ENCODE data around the gene BMP2K. TPM values are rescaled to one million over a fixed set of nuclear protein-coding genes. Genes with fewer than 3 reads are reported as not detected.

BMP2K gene
- total and polyA plus RNA-seq, 2 experiments from 2014 or later, result 8.2 to 32.5 TPM

DNA sequence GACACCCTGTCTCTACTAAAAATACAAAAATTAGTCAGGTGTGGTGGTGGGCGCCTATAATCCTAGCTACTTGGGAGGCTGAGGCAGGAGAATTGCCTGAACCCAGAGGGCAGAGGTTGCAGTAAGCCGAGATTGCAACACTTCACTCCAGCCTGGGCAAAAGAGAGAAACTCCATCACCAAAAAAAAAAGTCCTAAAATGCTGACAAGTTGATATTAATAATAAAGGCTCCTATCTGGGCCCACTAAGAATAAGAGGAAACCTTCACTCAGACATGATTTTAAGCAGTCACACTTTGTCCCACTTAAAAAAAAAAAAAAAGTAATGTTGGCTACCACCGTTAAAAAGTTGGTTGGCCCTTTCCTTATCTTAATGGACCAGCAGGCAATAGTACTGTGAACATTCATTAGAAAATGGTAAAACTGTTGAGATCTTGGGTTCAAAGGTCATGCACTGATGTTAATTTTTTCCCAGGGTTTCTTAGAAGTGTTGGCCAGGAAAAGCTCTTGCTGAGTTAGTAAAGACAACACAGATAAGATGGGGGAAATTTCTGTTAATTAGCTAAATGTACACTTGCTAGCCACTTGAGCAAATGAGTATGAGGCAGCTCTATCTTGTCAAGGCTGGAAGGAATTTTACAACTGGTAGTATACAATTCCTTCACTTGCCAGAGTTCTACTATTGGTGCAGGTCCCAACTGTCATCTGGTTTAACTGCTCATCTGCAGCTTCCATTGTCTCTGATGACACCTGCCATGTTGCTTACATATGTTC, 43.6 kb upstream of the BMP2K start (continued):
- TF ChIP-seq, protein P1, sequence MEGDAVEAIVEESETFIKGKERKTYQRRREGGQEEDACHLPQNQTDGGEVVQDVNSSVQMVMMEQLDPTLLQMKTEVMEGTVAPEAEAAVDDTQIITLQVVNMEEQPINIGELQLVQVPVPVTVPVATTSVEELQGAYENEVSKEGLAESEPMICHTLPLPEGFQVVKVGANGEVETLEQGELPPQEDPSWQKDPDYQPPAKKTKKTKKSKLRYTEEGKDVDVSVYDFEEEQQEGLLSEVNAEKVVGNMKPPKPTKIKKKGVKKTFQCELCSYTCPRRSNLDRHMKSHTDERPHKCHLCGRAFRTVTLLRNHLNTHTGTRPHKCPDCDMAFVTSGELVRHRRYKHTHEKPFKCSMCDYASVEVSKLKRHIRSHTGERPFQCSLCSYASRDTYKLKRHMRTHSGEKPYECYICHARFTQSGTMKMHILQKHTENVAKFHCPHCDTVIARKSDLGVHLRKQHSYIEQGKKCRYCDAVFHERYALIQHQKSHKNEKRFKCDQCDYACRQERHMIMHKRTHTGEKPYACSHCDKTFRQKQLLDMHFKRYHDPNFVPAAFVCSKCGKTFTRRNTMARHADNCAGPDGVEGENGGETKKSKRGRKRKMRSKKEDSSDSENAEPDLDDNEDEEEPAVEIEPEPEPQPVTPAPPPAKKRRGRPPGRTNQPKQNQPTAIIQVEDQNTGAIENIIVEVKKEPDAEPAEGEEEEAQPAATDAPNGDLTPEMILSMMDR (conservative IDR thresholded peaks at IDR 0.05; ENCODE audit: low read depth in 2 of 2), result no peak
- no peak for TF ChIP-seq ZNF114 (CRISPR knock-in tag; IDR thresholded peaks at IDR 0.05)
- TF ChIP-seq, protein P2, sequence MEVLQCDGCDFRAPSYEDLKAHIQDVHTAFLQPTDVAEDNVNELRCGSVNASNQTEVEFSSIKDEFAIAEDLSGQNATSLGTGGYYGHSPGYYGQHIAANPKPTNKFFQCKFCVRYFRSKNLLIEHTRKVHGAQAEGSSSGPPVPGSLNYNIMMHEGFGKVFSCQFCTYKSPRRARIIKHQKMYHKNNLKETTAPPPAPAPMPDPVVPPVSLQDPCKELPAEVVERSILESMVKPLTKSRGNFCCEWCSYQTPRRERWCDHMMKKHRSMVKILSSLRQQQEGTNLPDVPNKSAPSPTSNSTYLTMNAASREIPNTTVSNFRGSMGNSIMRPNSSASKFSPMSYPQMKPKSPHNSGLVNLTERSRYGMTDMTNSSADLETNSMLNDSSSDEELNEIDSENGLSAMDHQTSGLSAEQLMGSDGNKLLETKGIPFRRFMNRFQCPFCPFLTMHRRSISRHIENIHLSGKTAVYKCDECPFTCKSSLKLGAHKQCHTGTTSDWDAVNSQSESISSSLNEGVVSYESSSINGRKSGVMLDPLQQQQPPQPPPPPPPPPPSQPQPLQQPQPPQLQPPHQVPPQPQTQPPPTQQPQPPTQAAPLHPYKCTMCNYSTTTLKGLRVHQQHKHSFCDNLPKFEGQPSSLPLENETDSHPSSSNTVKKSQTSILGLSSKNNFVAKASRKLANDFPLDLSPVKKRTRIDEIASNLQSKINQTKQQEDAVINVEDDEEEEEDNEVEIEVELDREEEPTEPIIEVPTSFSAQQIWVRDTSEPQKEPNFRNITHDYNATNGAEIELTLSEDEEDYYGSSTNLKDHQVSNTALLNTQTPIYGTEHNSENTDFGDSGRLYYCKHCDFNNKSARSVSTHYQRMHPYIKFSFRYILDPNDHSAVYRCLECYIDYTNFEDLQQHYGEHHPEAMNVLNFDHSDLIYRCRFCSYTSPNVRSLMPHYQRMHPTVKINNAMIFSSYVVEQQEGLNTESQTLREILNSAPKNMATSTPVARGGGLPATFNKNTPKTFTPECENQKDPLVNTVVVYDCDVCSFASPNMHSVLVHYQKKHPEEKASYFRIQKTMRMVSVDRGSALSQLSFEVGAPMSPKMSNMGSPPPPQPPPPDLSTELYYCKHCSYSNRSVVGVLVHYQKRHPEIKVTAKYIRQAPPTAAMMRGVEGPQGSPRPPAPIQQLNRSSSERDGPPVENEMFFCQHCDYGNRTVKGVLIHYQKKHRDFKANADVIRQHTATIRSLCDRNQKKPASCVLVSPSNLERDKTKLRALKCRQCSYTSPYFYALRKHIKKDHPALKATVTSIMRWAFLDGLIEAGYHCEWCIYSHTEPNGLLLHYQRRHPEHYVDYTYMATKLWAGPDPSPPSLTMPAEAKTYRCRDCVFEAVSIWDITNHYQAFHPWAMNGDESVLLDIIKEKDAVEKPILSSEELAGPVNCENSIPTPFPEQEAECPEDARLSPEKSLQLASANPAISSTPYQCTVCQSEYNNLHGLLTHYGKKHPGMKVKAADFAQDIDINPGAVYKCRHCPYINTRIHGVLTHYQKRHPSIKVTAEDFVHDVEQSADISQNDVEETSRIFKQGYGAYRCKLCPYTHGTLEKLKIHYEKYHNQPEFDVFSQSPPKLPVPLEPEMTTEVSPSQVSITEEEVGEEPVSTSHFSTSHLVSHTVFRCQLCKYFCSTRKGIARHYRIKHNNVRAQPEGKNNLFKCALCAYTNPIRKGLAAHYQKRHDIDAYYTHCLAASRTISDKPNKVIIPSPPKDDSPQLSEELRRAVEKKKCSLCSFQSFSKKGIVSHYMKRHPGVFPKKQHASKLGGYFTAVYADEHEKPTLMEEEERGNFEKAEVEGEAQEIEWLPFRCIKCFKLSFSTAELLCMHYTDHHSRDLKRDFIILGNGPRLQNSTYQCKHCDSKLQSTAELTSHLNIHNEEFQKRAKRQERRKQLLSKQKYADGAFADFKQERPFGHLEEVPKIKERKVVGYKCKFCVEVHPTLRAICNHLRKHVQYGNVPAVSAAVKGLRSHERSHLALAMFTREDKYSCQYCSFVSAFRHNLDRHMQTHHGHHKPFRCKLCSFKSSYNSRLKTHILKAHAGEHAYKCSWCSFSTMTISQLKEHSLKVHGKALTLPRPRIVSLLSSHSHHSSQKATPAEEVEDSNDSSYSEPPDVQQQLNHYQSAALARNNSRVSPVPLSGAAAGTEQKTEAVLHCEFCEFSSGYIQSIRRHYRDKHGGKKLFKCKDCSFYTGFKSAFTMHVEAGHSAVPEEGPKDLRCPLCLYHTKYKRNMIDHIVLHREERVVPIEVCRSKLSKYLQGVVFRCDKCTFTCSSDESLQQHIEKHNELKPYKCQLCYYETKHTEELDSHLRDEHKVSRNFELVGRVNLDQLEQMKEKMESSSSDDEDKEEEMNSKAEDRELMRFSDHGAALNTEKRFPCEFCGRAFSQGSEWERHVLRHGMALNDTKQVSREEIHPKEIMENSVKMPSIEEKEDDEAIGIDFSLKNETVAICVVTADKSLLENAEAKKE (CRISPR knock-in tag; IDR thresholded peaks at IDR 0.05), result no peak
- no peak for TF ChIP-seq POLR2AphosphoS5 (IDR thresholded peaks at IDR 0.05; ENCODE audit: low read depth)
- no peak for TF ChIP-seq EZH2phosphoT487 (IDR thresholded peaks at IDR 0.05; ENCODE audit: unreplicated experiment)
- TF ChIP-seq STAT1 (IDR thresholded peaks at IDR 0.05; ENCODE audit: unreplicated experiment), result no peak

All from GM23338 (cell line).